PFSK-1 (cell line): Measurements from ENCODE around the gene PLA2G5.

ENCODE experiments used
- FOXP2 ChIP-seq: optimal IDR thresholded peaks from 2 replicates; pipeline ENCODE3; 2011; ENCODE audit warnings: borderline replicate concordance, control low read depth, inconsistent platforms; ENCODE audit not compliant: insufficient read depth; ENCODE audit errors: extremely low read length, extremely low read depth
- POLR2AphosphoS5 ChIP-seq: IDR thresholded peaks from 2 replicates; pipeline ENCODE4 v1.6.1; 2012; ENCODE audit warnings: low read depth, mild to moderate bottlenecking, control low read depth, low read length, moderate library complexity
- REST ChIP-seq, 2 experiments: IDR thresholded peaks; 2 replicates each; pipeline versions ENCODE4 v1.6.1 to v1.8.0; 2011 to 2012; ENCODE audit warnings: low read depth in 2 of 2, low read length in 2 of 2, control low read depth in 1 of 2, inconsistent platforms in 1 of 2, mild to moderate bottlenecking in 1 of 2, moderate library complexity in 1 of 2; ENCODE audit not compliant: insufficient read depth in 1 of 2
- SIN3A ChIP-seq: IDR thresholded peaks from 2 replicates; pipeline ENCODE4 v1.6.1; 2012; ENCODE audit warnings: mild to moderate bottlenecking, low read length, moderate library complexity, borderline replicate concordance; ENCODE audit not compliant: insufficient read depth
- TAF1 ChIP-seq: IDR thresholded peaks from 2 replicates; pipeline ENCODE4 v1.6.1; 2012; ENCODE audit warnings: low read length, control low read depth, borderline replicate concordance; ENCODE audit not compliant: insufficient read depth

PLA2G5 gene

GRCh38 chr1:20031836-20032235 is 38.2 kb upstream of the PLA2G5 start:
- no peak for TF ChIP-seq FOXP2
- no peak for TF ChIP-seq TAF1
- no peak for TF ChIP-seq REST (IDR thresholded peaks at IDR 0.05; ENCODE audit: insufficient read depth in 1 of 2, low read depth in 2 of 2, low read length in 2 of 2)
- TF ChIP-seq SIN3A, result no peak
- no peak for TF ChIP-seq POLR2AphosphoS5

GRCh38 chr1:20032425-20032824 is 37.6 kb upstream of the PLA2G5 start:
- TF ChIP-seq POLR2AphosphoS5, result no peak
- no peak for TF ChIP-seq FOXP2

- TF ChIP-seq SIN3A (no peak), FOXP2 (no peak), POLR2AphosphoS5 (no peak)
Measured at GRCh38 chr1:20033420-20033819, 36.6 kb upstream of the PLA2G5 start.

GRCh38 chr1:20035114-20035513 is 34.9 kb upstream of the PLA2G5 start:
- TF ChIP-seq TAF1 (no peak), SIN3A (no peak), POLR2AphosphoS5 (no peak), REST (IDR thresholded peaks at IDR 0.05; ENCODE audit: insufficient read depth in 1 of 2, low read depth in 2 of 2, low read length in 2 of 2) (no peak)

GRCh38 chr1:20037877-20038276 is 32.1 kb upstream of the PLA2G5 start:
- no peak for TF ChIP-seq FOXP2
- no peak for TF ChIP-seq SIN3A
- TF ChIP-seq POLR2AphosphoS5, result no peak
- TF ChIP-seq TAF1, result no peak
- TF ChIP-seq REST (IDR thresholded peaks at IDR 0.05; ENCODE audit: insufficient read depth in 1 of 2, low read depth in 2 of 2, low read length in 2 of 2), result no peak

- no peak for TF ChIP-seq FOXP2
- TF ChIP-seq POLR2AphosphoS5, result no peak
Measured at GRCh38 chr1:20047096-20047495, 22.9 kb upstream of the PLA2G5 start.

- TF ChIP-seq POLR2AphosphoS5 (no peak), REST (IDR thresholded peaks at IDR 0.05; ENCODE audit: insufficient read depth in 1 of 2, low read depth in 2 of 2, low read length in 2 of 2) (no peak), SIN3A (no peak), FOXP2 (no peak), TAF1 (no peak)
Measured at GRCh38 chr1:20048563-20048962, 21.4 kb upstream of the PLA2G5 start.
